HG03139 (cell line): ENCODE data around the gene LHX4.
"Not testable (repeated sequence)": the region's sequence is repeated elsewhere in the genome, so short reads cannot be mapped to it uniquely, and the experiment has no call there.

Experiments
- ATAC-seq: cut with Tn5 transposase; IDR thresholded peaks from one replicate; pipeline ENCODE4 v1.9.1; 2021; ENCODE audit not compliant: unreplicated experiment

Gene LHX4

DNA sequence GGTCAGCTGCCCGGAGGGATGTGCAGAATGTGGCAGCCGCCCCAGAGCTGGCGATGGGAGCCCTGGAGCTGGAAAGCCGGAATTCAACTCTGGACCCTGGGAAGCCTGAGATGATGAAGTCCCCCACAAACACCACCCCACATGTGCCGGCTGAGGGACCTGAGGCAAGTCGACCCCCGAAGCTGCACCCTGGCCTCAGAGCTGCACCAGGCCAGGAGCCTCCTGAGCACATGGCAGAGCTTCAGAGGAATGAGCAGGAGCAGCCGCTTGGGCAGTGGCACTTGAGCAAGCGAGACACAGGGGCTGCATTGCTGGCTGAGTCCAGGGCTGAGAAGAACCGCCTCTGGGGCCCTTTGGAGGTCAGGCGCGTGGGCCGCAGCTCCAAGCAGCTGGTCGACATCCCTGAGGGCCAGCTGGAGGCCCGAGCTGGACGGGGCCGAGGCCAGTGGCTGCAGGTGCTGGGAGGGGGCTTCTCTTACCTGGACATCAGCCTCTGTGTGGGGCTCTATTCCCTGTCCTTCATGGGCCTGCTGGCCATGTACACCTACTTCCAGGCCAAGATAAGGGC, 33.5 kb upstream of the LHX4 start:
- no peak for ATAC-seq

DNA sequence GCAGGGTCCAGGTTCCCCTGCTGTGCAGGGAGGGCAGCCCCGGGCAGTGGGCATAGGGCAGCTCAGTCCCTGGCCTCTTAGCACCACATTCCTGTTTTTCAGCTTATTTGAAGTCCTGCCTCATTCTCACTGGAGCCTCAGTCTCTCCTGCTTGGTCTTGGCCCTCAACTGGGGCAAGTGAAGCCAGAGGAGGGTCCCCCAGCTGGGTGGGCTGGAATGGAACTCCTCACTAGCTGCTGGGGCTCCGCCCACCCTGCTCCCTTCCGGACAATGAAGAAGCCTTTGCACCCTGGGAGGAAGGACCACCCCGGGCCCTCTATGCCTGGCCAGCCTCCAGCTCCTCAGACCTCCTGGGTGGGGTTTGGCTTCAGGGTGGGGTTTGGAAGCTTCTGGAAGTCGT, 32.8 kb upstream of the LHX4 start:
- no peak for ATAC-seq

DNA sequence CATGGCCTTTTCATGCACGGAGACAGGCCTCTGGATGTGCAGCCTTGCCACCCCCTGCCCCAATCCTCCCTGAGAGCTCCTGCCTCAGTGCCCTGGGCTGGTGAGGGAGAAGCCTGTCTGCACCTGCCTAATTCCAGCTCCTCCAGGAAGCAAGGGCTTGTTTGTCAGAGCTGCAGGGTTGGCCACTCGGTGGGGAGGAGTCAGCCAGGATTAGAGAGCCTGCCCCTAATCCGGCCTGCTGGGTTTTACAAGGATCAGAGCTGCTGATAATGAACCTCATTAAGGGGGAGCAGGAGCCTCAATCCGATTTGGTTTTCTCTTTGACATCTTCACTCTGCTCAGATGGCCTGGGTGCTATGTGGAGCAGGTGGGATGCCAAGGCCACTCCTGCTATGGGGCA, 31.9 kb upstream of the LHX4 start:
- ATAC-seq = no peak

DNA sequence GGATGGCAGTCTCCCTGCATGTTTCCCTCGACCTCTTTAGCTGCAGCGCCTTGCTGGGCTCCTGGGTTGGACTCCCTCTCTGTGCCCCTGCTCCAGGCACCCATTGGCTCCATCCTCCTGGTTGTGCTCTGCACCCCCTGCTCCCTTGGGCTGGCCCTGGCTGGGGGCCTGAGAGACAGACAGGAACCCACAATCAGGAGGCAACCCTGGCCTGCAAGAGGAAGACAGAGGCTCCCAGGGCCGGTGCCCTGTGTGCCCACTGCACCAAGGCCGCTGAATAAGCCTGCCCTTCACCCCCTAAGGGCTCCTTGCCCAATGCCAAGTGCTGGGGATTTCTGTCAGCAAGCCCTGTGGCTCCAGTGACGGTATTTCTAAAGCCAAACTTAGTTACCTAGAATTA, 31.5 kb upstream of the LHX4 start:
- no peak for ATAC-seq

DNA sequence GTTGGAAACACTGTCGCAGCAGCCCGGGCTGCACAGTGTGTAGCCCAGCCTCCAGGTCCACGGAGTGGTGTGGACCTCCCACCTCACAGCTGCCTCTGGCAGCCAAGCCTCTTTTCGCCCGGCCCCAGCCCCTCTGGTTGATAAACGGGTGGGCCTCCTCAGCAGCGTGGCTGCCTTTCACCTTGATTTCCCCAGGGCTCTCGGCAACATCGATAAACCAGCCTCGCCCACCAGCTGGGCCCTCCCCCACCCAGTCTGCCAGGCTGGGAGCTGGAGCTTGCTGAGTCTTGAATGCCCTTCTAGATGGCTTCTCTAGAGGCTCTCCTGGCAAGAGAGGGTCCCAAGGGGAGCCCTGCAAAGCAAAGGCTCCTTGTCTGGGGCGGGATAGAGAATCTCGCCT, 31.0 kb upstream of the LHX4 start:
- ATAC-seq = no peak

DNA sequence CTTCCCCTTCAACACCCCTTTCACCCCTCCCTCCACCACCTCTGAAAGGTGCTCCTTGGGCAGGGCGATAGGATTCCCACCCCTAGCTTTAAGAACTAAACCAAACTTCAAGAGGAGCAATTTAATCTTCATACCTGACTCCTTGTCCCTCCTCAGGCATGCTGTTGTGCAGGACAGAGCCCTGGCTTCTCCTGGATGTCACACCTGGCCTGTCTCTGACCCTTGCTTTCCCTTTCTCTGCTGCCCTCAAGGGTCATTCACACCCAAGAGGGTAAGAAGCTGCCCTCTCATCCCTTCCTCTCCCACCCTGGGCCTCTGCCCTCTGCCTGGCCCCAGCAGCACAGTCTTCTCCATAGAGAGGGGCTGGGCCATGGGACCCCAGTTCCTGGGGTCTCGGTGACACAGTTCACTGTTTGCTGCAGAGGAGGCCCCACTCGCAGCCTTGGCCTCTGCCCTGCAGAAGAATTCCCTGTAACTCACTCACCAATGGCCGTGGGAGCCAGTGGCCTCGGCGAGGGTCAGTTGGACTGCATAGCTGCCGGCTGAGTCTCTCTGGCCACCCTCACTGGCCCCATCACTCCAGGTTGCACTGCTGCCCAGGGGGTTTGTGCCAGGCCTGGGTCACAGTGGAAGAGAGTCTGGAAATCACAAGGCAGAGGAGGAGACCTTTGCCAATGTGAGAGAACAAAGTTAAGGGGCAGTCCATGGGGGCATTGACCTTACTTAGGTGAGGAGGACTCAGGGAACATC, 28.4 kb upstream of the LHX4 start:
- ATAC-seq = no peak

DNA sequence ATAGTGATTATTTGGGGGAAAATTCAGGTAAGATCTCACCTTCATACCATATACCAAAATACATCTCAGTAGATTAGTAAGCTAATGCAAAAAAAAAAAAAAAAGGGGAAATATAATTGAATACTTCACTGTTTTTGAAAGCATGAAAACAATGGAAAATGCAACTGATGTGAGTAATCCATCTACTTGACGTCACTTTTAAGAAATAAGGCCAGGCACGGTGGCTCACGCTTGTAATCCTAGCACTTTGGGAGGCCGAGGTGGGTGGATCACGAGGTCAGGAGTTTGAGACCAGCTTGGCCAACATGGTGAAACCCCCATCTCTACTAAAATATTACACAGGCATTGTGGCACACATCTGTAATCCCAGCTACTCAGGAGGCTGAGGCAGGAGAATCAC, 27.5 kb upstream of the LHX4 start:
- not testable (repeated sequence) for ATAC-seq

DNA sequence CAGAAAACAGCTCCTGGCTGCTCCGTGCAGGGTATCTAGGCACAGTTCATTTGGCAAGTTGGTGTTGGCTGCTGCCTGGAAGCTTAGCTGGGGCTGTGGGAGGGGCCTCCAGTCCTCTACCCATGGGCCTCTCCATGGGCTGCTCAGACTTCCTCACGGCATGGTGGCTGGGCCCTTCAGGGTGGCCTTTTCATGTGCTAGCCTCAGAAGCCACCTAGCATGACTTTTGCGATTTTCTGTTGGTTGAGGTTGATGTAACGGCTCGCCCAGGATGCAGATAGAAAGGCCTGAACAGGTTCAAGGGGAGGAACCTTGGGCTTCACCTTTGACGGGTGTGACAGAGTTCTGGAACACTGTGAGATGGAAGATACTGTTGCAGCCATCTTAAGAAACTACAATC, 25.8 kb upstream of the LHX4 start:
- ATAC-seq = no peak

DNA sequence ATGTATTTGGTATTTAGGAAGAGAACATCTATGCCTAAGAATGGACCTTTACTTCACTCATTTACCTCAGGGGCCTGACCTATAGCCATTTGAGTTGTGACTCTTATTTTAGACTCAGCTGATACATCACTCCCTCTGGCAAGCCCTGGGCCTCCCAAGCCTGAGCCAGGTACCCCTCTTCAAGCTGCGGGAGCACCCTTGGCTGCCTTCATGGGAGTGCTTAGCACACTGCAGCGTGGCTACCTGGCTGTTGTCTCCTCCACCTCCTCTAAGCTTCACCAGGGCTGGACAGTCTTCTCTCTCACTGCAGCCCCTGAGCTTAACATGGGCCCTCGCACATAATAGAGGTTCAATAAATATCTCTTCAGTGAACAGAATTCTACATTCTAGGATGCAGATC, 23.5 kb upstream of the LHX4 start:
- ATAC-seq = no peak

DNA sequence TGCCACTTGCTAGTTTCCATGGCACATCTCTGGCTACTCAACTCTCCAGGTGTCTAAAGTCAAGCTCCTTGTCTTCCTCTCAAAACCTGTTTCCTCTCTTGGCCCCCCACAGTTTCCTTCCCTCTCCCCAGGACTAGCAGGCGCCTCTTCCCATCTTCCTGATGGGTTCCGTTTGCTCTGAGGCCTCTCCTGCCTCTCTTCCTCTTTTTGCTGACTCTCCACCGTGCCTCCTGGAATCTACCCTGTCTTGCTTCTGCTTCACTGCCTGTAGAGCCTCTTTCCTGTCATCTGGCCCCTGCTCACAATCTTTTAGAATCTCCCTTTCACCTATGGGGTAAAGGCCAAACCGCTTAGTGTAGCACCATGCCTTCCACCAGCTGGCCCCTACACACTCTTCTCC, 21.8 kb upstream of the LHX4 start:
- ATAC-seq = no peak

DNA sequence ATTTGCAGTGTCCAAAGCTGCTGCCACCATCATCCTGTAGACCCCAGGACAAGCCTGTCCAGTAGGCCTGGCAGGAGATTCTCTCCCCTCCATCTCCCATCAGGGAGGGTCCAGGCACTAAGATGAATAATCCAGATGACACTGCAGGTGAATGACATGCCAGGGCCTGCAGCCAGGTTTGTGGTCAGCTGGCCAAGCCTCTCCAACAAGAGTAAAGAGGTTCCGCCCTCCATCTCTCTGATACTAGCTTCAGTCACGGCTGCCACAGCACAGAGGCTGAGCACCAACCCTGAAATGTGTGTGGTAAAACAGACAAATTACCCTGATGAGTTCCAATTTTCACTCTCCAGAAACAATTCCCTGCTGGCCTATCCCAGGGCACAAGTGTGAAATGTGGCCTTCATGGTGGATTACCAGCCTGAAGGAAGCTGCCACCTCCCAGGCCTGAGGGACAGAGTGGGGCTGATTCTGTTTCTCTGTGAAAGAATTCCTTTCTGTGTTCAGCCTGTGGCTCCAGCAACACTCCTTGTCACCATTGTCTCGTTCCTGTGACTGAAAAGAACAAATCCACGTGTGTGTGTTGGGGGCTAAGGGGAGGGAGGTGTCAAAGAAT, 19.9 kb upstream of the LHX4 start:
- no peak for ATAC-seq

DNA sequence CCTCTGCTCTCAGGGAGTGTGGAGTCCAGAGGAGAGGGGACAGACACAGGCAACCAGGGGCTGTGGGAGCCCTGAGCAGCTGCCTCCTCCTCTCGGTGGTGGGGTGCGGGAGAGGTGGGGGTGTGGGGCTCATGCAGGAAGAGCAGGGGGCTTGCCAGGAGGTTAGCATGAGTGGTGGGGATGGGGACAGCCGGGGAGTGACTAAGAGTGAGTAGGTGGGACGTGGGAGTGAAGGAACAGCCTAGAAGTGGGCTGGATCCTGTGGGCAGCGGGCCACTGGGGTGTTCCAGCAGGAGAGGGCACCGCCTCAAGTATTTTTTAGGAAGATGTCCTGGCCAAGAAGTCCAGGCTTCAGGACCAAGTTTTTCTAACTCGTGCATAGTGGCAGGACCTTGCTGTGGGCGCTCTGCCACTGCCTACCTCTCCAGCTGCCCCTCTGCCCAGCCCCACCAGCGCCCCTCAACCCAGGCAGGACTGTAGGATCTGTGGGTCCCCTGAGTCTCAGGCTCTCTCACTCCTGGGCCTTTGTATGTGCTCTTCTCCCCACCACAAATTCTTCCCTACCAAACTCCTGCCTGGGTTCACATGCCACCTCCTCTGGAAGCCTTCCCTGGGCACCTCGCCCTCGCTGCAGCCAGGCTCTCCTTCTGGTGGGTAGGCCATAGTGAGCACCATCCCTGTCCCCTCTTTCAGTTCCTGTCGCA, 18.8 kb upstream of the LHX4 start:
- no peak for ATAC-seq

DNA sequence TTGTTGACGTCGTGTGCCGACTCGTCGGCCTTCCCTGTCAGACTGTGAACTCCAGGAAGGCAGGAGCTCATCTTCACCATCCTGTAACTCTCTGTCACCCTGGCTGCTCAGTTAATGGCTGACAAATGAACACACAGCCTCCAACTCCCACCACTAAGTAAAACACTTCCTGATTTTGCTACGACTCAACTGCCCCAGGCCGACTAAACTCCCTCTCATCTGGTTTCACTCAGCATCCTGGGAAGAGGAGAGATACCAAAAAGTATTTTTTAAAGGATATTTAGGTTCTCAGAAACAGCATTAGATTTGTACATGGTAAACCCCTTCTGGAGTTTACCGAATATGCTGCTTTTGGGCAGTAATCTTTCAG, 18.2 kb upstream of the LHX4 start:
- no peak for ATAC-seq

DNA sequence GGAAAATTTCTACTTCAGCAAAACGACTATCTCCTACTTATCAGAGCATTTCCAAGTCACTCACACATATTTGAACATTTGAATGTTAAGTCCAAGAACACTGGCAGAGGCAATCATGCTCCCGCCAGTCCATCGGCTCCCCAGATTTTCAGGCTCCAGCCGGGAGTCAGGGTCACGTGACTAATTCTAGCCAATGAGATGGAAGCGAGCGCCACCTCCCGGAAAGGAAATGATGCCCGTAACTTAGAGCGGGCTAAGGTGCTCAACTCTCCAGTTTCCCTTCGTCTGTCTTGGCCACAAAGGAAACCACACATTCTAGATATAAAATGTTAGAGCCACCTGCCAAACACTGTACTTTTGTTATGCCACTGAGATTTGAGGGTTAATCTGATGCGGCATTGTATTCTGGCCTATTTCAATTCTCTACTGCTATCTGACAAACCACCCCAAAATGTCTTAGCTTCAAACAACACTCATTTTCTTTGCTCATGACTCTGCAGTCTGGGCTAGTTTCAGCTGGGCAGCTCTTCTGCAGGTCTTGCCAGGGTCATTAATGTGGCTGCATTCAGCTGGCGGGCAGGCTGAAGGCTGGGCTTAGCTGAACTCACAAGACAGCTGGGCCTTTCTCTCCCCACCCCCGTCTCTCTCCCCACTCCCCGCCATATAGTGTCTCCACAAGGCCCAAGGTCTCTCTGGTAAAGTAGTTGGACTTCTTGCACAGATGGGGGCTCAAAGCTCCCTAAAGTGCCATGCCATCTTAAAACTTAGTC, 16.5 kb upstream of the LHX4 start:
- ATAC-seq = no peak

DNA sequence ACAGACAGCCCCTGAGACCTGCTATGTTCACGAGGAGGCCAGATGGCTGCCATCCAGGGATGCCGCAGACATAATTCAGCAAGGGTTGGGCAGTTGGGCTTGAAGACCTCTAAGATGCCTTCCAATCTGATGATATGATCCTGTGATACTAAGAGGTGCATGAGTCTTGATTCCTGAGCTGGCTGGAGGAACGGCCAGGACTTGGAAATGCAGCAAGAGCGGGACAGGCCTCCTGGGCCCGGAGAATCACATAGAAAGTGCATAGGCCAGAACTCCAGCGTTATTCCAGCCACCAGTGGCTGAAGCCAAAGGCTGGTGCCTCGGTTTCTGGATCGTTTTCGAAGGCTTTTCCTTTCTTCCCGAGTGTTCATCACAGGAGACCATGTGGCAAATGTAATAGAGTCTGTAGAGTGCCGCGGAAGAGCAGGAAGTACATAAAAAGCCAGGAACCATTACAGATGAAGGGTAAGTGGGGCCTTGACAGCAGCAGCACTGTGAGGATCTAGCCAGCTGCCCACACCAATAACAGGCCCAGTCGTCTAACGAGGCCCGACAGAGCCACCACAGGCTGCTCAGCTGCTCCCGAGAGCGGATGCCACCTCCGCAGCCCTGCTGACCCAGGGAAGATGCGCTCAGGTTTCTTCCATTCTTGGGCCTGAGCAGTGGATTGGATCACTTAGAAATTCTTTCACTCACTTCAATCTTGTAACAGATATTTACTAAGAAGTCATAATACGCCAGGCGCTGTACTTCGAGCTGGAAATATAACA, 14.0 kb upstream of the LHX4 start:
- ATAC-seq = no peak

DNA sequence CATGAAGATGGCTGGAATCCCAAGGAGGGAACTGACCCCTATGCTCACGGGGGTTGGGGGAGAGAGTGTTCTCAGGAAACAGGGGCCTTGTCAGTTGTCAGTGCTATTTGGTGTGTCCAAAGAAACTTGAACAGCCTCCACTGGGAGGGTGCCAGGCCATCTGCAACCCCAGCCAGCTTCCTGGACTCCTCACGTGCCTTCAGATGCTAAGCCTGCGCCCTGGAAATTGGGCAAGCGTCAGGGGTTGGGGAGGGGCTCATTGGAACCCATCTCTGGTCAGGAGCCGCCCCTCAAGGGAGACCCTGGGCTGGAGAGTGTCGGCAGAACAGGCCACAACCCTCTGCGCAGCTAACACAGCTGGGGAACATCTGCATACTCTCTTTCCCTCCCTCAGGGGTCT, 13.1 kb upstream of the LHX4 start:
- no peak for ATAC-seq

DNA sequence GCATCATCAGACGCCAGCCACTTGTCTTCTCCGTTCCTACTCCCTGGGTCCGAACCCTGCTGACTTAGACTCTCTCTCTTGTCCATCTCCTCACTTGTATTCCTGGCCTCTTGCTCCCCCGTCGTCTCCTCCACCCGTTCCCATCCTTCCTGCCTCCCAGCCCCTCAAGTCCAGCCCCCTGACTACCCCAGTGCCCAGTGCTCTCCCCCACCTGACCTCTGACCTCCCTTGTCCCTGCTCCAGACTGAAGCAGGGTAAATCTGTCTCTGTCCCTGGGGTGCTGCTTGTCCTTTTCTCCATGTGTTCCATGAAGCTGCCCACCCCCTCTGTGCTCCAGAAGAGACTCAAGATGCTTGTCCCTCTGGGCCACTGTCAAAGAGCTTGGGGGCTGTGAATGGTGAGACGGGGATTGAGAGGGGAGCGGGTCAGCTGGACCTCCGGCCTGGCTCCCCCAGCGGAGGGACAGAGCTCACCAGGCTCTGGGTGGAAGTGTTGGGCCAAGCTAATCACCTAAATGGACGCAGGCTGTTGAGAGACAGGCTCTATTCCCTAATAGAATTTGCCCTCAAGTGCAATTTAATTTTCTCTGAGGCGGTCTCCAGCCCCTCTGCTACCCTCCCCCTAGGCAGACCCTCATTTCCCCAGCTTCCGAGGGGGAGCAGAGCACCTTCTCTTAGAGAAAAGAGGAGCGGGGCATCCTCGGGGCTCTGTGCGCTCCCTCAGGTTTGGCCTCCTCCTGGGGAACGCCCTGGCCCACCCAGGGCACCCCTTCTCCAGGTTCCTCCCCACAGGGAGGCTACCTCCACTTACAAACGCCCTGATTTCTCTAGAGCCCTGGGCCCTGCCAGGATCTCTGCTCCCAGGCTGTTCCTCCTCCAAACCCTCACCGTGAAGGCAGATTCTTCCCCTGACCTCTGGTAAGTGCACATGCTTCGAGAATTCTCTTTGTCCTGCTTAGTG, 11.0 kb upstream of the LHX4 start:
- no peak for ATAC-seq

DNA sequence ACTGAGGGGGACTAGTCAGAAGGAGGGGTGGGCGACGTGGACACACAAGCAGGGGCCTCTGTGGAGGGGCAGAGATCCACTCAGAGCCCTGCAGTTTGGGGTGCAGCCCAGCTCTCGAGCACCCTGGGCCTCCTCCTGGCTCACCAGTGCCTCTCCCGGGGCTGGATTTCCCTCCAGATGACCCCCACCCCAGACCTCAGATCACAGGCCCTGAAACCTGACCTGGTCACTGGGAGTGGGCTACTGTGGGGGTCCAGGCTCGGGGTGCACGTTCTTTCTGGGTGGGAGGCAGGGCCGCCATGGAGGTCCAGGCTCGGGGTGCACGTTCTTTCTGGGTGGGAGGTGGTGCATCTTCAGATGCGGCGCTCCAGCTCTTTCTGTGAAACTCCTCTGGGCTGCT, 10.3 kb upstream of the LHX4 start:
- ATAC-seq = no peak

DNA sequence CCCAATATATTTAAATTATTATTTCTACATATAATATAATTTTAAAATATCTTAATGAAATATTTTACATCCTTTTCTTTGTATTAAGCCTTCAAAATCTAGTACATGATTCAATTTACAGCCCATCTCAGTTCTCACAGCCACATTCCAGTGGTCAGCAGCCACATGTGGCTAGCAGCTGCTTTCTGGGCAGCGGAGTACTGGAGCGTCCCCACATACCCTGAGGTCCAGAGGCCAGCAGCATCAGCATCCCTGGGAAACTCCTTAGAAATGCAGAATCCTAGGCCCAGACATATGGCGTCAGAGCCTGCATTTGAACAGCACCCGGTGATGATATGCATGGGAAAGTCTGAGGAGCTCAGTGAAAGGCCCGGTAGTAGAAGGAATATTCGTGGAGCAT, 8.6 kb upstream of the LHX4 start:
- no peak for ATAC-seq

DNA sequence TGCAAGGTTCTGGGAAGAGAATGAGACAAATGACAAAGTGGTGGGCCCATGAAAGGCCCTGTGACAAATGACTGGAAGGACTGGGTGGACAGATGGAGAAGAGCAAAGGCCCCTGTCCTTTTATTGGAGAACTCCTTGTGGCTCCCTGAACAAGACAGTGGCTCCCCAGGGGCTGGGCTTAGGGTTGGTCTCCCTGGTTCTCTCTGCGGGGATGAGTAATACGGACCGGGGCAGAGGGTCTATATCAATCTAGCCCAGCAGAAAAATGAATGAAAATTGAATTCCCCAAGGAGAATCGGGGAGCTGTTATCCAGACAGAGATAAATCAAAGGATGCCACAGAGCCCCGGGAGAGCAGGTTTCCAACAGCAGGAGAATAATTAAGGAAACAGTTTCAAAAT, 5.2 kb upstream of the LHX4 start:
- no peak for ATAC-seq
